HepG2 (cell line): ENCODE measurements around the gene DHRS11. TPM values are rescaled to one million over a fixed set of nuclear protein-coding genes. Genes with fewer than 3 reads are reported as not detected.

Source experiments
- CENPX ChIP-seq: sonication (generic); formaldehyde crosslinking; IDR thresholded peaks from 2 replicates; pipeline ENCODE4 v1.9.0; 2021; ENCODE audit warnings: mild to moderate bottlenecking, missing genetic modification reagents, moderate library complexity
- HNRNPLL ChIP-seq: fragments of 200-400 bp; formaldehyde crosslinking; IDR thresholded peaks from 2 replicates; pipeline ENCODE4 v1.6.1; 2017; ENCODE audit warnings: mild to moderate bottlenecking, low read depth, low read length; ENCODE audit not compliant: poor library complexity, severe bottlenecking
- KLF16 ChIP-seq, 2 experiments: sonication (generic) in 1 of 2; formaldehyde crosslinking in 1 of 2; IDR thresholded peaks; 2 replicates each; pipeline versions ENCODE4 v1.6.1 to v1.8.0; 2016 to 2023; ENCODE audit warnings: missing genetic modification reagents in 2 of 2, missing compliant biosample characterization in 1 of 2
- NFE2L1 ChIP-seq: sonication (generic); formaldehyde crosslinking; IDR thresholded peaks from 2 replicates; pipeline ENCODE4 v1.4.0; 2020; ENCODE audit warnings: missing genetic modification reagents, mild to moderate bottlenecking, borderline replicate concordance
- REST ChIP-seq, 2 experiments: IDR thresholded peaks; 2 replicates each; pipeline ENCODE4 v1.6.1; 2011 to 2012; ENCODE audit warnings: low read length in 2 of 2, borderline replicate concordance in 1 of 2, low read depth in 1 of 2, mild to moderate bottlenecking in 1 of 2, moderate library complexity in 1 of 2
- SIX4 ChIP-seq: sonication (generic); formaldehyde crosslinking; IDR thresholded peaks from 2 replicates; pipeline ENCODE4 v1.4.0; 2020; ENCODE audit warnings: missing genetic modification reagents
- YEATS2 ChIP-seq: sonication (generic); formaldehyde crosslinking; IDR thresholded peaks from 2 replicates; pipeline ENCODE4 v1.4.0; 2020; ENCODE audit warnings: missing genetic modification reagents, borderline replicate concordance
- ZNF234 ChIP-seq: sonication (generic); formaldehyde crosslinking; conservative IDR thresholded peaks from 2 replicates; pipeline ENCODE4 v1.5.1; 2020; ENCODE audit warnings: mild to moderate bottlenecking, missing genetic modification reagents
- ZNF296 ChIP-seq: sonication (generic); formaldehyde crosslinking; conservative IDR thresholded peaks from 2 replicates; pipeline ENCODE4 v1.5.0; 2020; ENCODE audit warnings: mild to moderate bottlenecking, missing genetic modification reagents
- ZNF446 ChIP-seq: sonication (generic); formaldehyde crosslinking; IDR thresholded peaks from 2 replicates; pipeline ENCODE4 v1.5.0; 2020; ENCODE audit warnings: mild to moderate bottlenecking, missing genetic modification reagents
- ZNF460 ChIP-seq: sonication (generic); formaldehyde crosslinking; IDR thresholded peaks from 2 replicates; pipeline ENCODE4 v1.5.1; 2020; ENCODE audit warnings: missing genetic modification reagents, mild to moderate bottlenecking, borderline replicate concordance
- ZNF546 ChIP-seq: sonication (generic); formaldehyde crosslinking; conservative IDR thresholded peaks from 2 replicates; pipeline ENCODE4 v1.8.1; 2023; ENCODE audit warnings: mild to moderate bottlenecking, missing genetic modification reagents
- ZNF547 ChIP-seq: sonication (generic); formaldehyde crosslinking; IDR thresholded peaks from 2 replicates; pipeline ENCODE4 v1.5.1; 2020; ENCODE audit warnings: mild to moderate bottlenecking, missing genetic modification reagents
- ZNF616 ChIP-seq: sonication (generic); formaldehyde crosslinking; IDR thresholded peaks from 2 replicates; pipeline ENCODE4 v1.5.0; 2020; ENCODE audit warnings: low read depth, mild to moderate bottlenecking, missing genetic modification reagents
- ZNF670 ChIP-seq: sonication (generic); formaldehyde crosslinking; IDR thresholded peaks from 2 replicates; pipeline ENCODE4 v1.8.0; 2022; ENCODE audit warnings: mild to moderate bottlenecking, missing genetic modification reagents, borderline replicate concordance
- ZNF839 ChIP-seq: sonication (generic); formaldehyde crosslinking; IDR thresholded peaks from 2 replicates; pipeline ENCODE4 v1.4.0; 2020; ENCODE audit warnings: missing genetic modification reagents, mild to moderate bottlenecking, borderline replicate concordance
- ZSCAN22 ChIP-seq: sonication (generic); formaldehyde crosslinking; IDR thresholded peaks from 2 replicates; pipeline ENCODE4 v1.4.0; 2020; ENCODE audit warnings: mild to moderate bottlenecking, missing genetic modification reagents
- polyA plus RNA-seq, 8 experiments: library from polyadenylated mRNA; depleted of rRNA in 3 of 8; stranded (reverse) in 7 of 8; unstranded in 1 of 8; fragments of >200 nt; fragmentation: Illumina TruSeq in 4 of 8; extraction: Trizol in 4 of 8; gene quantifications; 2 replicates each; pipeline versions ENCODE4 v1.2.1 to v1.2.3, GENCODE V29; 2011 to 2016; ENCODE audit warnings: low read depth in 4 of 8, missing spikeins in 1 of 8, mixed read lengths in 1 of 8; ENCODE audit not compliant: insufficient read depth in 1 of 8
- total RNA-seq, 5 experiments: library from RNA; depleted of rRNA; stranded (reverse); fragments of >200 nt; fragmentation: Illumina TruSeq; extraction: Trizol; gene quantifications; 2 replicates each; pipeline ENCODE4 v1.2.3, GENCODE V29; 2016; ENCODE audit warnings: low read depth in 1 of 5
- TF ChIP-seq, protein P1 (sequence below): IDR thresholded peaks from 2 replicates; pipeline ENCODE4 v1.6.1; 2016; ENCODE audit warnings: low read depth

The DHRS11 gene
- total and polyA plus RNA-seq, 2 of the 13 experiments (the other 11 are each of a cell fraction or from before 2014, with no cell fraction given), result 28.4 to 41.9 TPM

- TF ChIP-seq REST (IDR thresholded peaks at IDR 0.05; ENCODE audit: borderline replicate concordance in 1 of 2, low read depth in 1 of 2, low read length in 2 of 2) (no peak), YEATS2 (CRISPR knock-in tag) (0 out of 2 replicates have a peak, but pooled peaks have one; percentile 30), KLF16 (CRISPR knock-in tag; IDR thresholded peaks at IDR 0.05) (no peak), ZNF839 (CRISPR knock-in tag) (no peak), ZNF546 (CRISPR knock-in tag) (peak; percentile 42; the same call in 1 of the 2 replicates), ZSCAN22 (CRISPR knock-in tag) (no peak), SIX4 (CRISPR knock-in tag) (no peak), ZNF234 (no peak), ZNF547 (peak; percentile 46; the same call in 1 of the 2 replicates), ZNF670 (CRISPR knock-in tag) (no peak), ZNF446 (CRISPR knock-in tag) (no peak; the same call in 1 of the 2 replicates), CENPX (CRISPR knock-in tag) (no peak), HNRNPLL (peak; percentile 44), ZNF296 (CRISPR knock-in tag) (no peak), ZNF616 (CRISPR knock-in tag) (no peak), ZNF460 (no peak), NFE2L1 (no peak)
- TF ChIP-seq, protein P1, sequence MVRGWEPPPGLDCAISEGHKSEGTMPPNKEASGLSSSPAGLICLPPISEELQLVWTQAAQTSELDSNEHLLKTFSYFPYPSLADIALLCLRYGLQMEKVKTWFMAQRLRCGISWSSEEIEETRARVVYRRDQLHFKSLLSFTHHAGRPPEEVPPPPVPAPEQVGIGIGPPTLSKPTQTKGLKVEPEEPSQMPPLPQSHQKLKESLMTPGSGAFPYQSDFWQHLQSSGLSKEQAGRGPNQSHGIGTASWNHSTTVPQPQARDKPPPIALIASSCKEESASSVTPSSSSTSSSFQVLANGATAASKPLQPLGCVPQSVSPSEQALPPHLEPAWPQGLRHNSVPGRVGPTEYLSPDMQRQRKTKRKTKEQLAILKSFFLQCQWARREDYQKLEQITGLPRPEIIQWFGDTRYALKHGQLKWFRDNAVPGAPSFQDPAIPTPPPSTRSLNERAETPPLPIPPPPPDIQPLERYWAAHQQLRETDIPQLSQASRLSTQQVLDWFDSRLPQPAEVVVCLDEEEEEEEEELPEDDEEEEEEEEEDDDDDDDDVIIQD (CRISPR knock-in tag), result no peak
Observed at GRCh38 chr17:36591434-36592315, at the start of gene DHRS11 (continued).
